ENCODE data around the gene MAFG.

The MAFG gene

GRCh38 chr17:81890447-81891302, 36.9 kb downstream of the MAFG start:
- DNase-seq: peak; percentile 22

DNA sequence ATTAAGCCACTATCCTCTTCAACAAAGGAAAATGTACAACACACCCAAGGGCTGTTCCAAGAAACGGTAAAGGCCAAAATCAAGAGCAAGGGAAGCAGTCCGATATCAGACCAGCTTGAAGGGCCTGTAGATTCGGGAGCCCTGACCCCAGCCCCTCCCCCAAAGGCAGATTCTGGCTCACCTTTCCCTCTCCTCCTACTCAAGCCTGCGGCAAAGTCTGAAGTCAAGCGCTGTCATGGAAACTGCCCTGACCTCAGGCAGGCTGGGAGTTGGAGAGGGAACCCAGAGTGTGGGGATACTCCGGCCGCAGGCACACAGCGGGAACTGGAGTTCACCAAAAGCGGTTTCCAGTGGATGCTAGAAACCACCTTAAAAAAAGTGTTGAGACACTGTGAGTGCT, 37.9 kb downstream of the MAFG start:
- no peak for DNase-seq

- no peak for DNase-seq
Observed at GRCh38 chr17:81888988-81889595, 38.4 kb downstream of the MAFG start.

DNA sequence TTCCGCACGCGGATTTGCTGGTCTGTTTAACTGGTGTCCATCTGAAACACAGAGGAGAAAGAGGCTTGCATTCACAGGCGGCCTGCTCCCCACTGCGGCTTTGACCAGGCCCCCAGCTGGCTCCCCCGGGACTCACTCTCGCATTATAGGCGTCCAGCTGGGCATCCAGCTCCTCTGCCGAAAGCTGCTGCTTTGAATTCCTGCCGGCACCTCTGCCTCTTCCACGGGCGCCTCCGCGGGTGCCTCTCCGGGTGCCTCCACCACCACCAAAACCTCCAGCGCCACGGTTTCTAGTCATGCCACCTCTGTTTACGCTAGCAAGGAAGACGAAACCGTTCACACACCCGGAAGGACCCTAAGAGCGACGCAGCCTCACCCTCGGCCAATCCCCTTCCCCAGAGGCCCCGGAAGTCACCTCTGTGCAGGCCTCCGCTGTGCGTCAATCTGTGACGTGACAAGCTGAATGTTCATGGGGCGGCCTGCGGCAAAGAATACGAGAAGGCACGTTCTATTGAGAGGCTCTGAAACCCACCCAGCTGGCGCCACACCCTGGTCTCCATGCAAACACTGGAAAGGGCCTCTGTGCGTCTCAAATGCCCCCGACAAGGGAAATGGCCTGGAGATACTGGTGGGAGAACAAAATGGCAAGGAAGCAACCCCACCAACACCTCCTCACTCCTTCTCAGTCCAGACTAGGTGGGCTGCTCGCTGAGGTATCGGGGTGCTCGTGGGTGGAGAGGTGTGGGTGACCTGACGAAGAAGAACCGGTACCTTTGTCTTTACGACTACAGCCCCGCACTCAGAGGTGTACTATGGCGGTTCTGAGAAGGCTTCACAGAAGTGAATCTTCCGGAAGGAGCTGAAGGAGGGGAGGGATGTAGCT, 39.2 kb downstream of the MAFG start:
- DNase-seq: no peak

- DNase-seq: no peak
Observed at GRCh38 chr17:81885869-81886548, 41.5 kb downstream of the MAFG start.

GRCh38 chr17:81885454-81885853, 42.1 kb downstream of the MAFG start:
- DNase-seq: no peak

DNA sequence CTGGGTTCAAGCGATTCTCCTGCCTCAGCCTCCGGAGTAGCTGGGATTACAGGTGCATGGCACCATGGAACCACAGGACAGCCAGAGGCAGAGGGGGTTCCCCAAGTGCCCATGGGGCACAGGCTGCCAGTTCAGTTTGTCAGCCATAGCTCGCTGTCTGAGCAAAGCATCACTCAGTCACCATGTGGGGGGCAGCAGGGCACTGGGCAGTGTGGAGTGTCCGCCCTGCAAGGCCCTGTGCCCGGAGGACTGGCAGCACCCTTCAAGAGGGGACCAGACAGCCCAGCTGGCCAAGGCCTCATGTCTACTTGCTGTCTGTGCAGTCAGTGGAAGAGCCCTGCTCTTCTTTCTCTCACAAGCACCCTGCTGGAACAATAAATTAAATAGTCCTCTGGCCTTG, 42.6 kb downstream of the MAFG start:
- DNase-seq: no peak

DNA sequence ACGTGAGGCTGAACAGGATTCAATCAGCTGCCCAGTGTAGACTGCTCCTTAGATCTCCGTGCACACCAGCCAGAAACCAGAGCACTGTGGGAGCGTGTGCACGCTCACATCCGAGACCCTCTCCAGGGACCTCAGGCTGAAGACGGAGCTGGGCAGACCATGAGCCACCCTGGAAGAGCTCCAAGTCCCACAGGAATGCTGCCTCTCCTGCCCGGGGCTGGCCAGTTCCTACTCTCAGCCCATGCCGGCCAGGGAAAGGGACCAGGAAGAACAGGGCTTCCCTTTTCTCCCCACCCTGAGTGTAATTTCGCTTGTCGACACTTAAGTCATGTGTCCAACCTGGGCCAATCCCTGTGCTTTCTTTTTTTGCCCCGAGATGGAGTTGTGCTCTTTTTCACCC, 43.0 kb downstream of the MAFG start:
- DNase-seq: no peak

DNA sequence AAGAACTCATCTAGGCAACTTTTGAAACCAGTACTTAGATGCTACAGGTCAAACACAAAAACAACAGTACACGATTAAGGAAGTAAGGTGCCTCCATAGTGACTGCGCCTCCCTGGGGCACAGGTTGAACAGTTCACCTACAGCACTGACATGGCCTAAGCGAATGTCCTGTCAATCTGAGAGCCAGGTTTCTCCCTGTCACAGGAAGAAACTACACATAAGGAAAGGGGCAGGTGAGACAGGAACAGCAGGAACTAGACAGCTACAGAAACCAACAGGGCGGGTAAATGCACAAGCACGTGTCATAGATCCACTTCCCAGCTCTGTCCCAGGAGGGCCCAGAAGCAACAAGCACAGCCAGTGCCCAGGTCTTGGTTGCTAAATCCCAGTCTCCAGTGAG, 48.4 kb downstream of the MAFG start:
- no peak for DNase-seq

DNA sequence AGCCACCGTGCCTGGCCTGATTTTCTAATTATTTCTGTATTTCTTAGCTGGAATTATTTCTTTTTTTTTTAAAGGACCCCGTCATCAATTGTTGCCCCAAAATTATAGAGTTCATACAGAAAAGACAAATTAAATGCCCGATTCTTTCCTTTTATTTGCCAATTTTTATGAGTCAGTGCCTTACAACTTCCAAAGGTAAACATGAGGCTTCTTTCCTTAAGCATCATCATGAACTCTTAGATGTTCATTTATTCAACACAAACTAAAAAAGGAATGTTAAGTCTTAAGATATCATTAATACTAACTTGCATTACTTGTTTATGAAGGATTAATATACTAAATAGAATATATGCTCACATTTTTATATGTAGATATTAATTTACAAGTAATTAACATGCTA, 49.2 kb downstream of the MAFG start:
- no peak for DNase-seq

GRCh38 chr17:81877569-81877968, 50.0 kb downstream of the MAFG start:
- no peak for DNase-seq

DNA sequence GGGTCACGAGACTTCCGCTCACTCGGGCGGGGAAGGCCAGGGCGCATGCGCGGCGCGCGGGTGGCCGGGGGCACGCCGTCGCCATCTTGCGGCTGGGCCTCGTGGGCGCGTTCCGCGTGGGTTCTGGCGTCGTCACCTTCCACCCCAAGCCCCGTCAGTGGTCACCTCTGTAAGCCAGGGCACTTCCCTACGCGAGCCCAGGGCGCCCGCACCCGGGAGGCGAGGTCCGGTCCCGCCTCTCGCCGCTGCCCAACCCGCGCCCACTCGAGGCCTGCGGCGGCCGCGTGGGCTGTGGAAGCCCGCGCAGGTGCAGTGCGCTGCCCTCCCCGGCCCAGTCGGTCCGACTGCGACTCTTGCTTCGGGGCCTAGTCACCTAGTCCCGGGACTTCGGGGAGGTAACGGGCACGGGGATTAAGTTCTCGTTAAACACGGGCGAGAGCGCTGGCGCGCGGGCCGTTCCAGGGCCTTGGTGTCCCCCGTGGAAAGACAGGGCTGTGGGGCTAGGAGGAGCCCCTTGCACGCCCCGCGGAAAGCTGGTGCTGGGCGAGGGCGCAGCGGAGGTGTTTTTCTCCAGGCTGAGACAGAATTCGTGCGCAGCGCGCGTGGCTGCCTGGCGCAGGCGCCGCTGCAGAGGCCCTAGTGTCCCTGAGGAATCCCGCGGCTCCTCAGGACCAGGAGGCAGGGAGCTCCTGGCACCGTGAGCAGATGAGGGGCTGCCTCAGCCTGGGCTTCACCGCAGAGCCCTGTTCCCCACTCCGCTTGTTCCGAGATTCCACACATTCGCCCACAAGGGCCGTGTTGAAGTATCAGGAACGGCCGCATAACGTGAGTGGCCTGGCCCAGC, 55.9 kb downstream of the MAFG start:
- peak; percentile 97 for DNase-seq

GRCh38 chr17:81870981-81871386, 56.6 kb downstream of the MAFG start, which contains the start of gene ARHGDIA:
ARHGDIA (minus strand) TSS chr17:81871337; CDS start chr17:81869930, 1,407 bp downstream.
- DNase-seq: no peak

DNA sequence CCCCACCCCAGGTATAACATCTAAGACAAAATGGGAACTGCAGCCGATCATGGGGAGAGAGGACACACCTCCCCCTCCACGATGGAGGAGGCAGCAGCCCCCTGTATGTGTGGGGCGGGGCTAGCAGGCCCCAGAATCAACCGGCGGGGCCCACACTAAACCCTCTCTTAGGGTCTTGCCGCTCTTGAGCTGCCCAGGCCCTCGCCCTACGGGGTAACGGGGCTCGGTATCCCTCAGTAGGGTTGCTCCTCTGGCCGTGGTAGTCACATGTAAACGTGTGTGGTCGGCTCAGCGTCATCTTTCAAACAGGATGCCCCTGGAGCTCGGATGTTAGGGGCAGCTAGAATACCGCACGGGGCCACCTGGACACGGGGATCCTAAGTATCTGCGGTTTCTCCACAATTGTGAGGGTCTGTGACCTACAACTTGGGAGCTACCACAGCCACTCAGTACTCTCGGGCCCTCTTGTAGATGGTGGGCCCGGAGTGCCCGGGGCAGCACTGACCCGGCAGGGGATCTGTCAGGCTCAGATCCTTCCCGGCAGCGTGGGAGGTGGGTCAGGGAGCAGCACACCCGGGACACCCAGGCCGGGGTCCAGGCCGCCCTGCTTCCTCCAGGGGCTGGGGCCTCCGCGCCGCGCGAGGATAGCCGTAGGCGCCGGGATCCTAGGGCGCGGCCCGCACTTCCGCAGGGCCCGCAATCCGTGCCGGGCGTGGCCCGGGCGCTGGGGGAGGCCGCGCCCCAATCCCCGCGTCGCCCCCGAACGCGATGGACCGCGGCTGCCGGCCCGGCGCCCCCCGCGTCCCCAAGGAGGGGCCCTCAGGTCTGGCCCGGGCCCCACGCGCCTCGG, 57.2 kb downstream of the MAFG start:
- peak; percentile 41 for DNase-seq

- DNase-seq: peak; percentile 46
Observed at GRCh38 chr17:81869221-81870130, 58.1 kb downstream of the MAFG start.

- DNase-seq: no peak
Observed at GRCh38 chr17:81868674-81869220, 58.8 kb downstream of the MAFG start.
